HG03060 (cell line): ENCODE measurements around the gene USF2.
"Not testable (repeated sequence)": the region's sequence is repeated elsewhere in the genome, so short reads cannot be mapped to it uniquely, and the experiment has no call there.

Experiments
- ATAC-seq: cut with Tn5 transposase; IDR thresholded peaks from one replicate; pipeline ENCODE4 v1.9.1; 2021; ENCODE audit warnings: low read depth, moderate number of reproducible peaks; ENCODE audit not compliant: unreplicated experiment

The USF2 gene

GRCh38 chr19:35268536-35269437 is at the start of gene USF2:
Gene USF2 (plus strand): TSS chr19:35268962. CDS start chr19:35269102, 140 bp downstream.
- no peak for ATAC-seq

- ATAC-seq = no peak
Measured at GRCh38 chr19:35219008-35219407, 49.8 kb upstream of the USF2 start.

GRCh38 chr19:35220315-35220921 is 48.3 kb upstream of the USF2 start:
- no peak for ATAC-seq

GRCh38 chr19:35220973-35221590 is 47.7 kb upstream of the USF2 start:
- not testable (repeated sequence) for ATAC-seq

- ATAC-seq = no peak
Measured at GRCh38 chr19:35222373-35223015, 46.3 kb upstream of the USF2 start.

- no peak for ATAC-seq
Measured at GRCh38 chr19:35223084-35223790, 45.5 kb upstream of the USF2 start.

GRCh38 chr19:35223862-35224505 is 44.8 kb upstream of the USF2 start:
- ATAC-seq = no peak

- no peak for ATAC-seq
Measured at GRCh38 chr19:35224681-35225571, 43.8 kb upstream of the USF2 start.

- no peak for ATAC-seq
Measured at GRCh38 chr19:35225951-35226350, 42.8 kb upstream of the USF2 start.

GRCh38 chr19:35226748-35227147 is 42.0 kb upstream of the USF2 start:
- no peak for ATAC-seq

- no peak for ATAC-seq
Measured at GRCh38 chr19:35228177-35228930, 40.4 kb upstream of the USF2 start, which contains the start of gene FAM187B. Gene FAM187B (minus strand): TSS chr19:35228739. CDS start chr19:35228680, 59 bp downstream.

- no peak for ATAC-seq
Measured at GRCh38 chr19:35229601-35230000, 39.2 kb upstream of the USF2 start.

GRCh38 chr19:35231956-35232645 is 36.7 kb upstream of the USF2 start:
- ATAC-seq = no peak

- ATAC-seq = no peak
Measured at GRCh38 chr19:35232912-35233311, 35.9 kb upstream of the USF2 start.

- no peak for ATAC-seq
Measured at GRCh38 chr19:35236638-35237400, 31.9 kb upstream of the USF2 start.

- ATAC-seq = not testable (repeated sequence)
Measured at GRCh38 chr19:35239597-35239996, 29.2 kb upstream of the USF2 start.

GRCh38 chr19:35240327-35240726 is 28.4 kb upstream of the USF2 start:
- ATAC-seq = no peak
